Endodermal cell (in vitro differentiated cells): ENCODE measurements around the gene TXNDC12. TPM values are rescaled to one million over a fixed set of nuclear protein-coding genes. Genes with fewer than 3 reads are reported as not detected.

Experiments used
- DNase-seq: peaks from one replicate; pipeline ENCODE4 v3.0.0-alpha.2; 2017
- H3K27ac ChIP-seq: 2 replicates; pipeline ENCODE4 v1.5.1; 2013; ENCODE audit warnings: mild to moderate bottlenecking, low read depth, low read length, moderate library complexity
- H3K27me3 ChIP-seq: 2 replicates; pipeline ENCODE4 v1.6.1; 2013; ENCODE audit warnings: mild to moderate bottlenecking, low read length, moderate library complexity; ENCODE audit not compliant: insufficient read depth, control insufficient read depth, poor library complexity, severe bottlenecking
- H3K36me3 ChIP-seq: 2 replicates; pipeline ENCODE4 v1.7.0; 2013; ENCODE audit warnings: mild to moderate bottlenecking, low read length, moderate library complexity; ENCODE audit not compliant: control insufficient read depth, insufficient read depth
- H3K4me1 ChIP-seq: one replicate; pipeline ENCODE4 v1.7.0; 2013; ENCODE audit warnings: low read length; ENCODE audit not compliant: control insufficient read depth, insufficient read depth
- H3K4me3 ChIP-seq: 2 replicates; pipeline ENCODE4 v1.5.1; 2013; ENCODE audit warnings: mild to moderate bottlenecking, low read length, moderate library complexity
- H3K9ac ChIP-seq: 2 replicates; pipeline ENCODE4 v1.6.1; 2013; ENCODE audit warnings: mild to moderate bottlenecking, low read length, moderate library complexity; ENCODE audit not compliant: poor library complexity, severe bottlenecking; ENCODE audit errors: extremely low read depth
- H3K9me3 ChIP-seq: 2 replicates; pipeline ENCODE4 v1.6.1; 2013; ENCODE audit warnings: mild to moderate bottlenecking, low read length, moderate library complexity; ENCODE audit not compliant: control insufficient read depth
- H3K27ac Mint-ChIP-seq: 2 replicates; pipeline ENCODE4 v1.8.0; 2020; ENCODE audit warnings: mixed read lengths
- H3K27me3 Mint-ChIP-seq: 2 replicates; pipeline ENCODE4 v1.8.0; 2021; ENCODE audit warnings: mild to moderate bottlenecking, mixed read lengths; ENCODE audit not compliant: insufficient read depth
- H3K36me3 Mint-ChIP-seq: 2 replicates; pipeline ENCODE4 v1.8.0; 2020; ENCODE audit warnings: low read depth, mixed read lengths
- H3K4me1 Mint-ChIP-seq: 2 replicates; pipeline ENCODE4 v1.8.0; 2020; ENCODE audit warnings: mixed read lengths
- H3K4me3 Mint-ChIP-seq: 2 replicates; pipeline ENCODE4 v1.8.0; 2020; ENCODE audit warnings: mild to moderate bottlenecking, moderate library complexity, mixed read lengths
- H3K9me3 Mint-ChIP-seq: 2 replicates; pipeline ENCODE4 v1.8.0; 2020; ENCODE audit warnings: mild to moderate bottlenecking, mixed read lengths
- WGBS, 2 experiments: methylation state at CpG; one replicate each; pipeline versions ENCODE4 v1.1.5 to v1.1.7; 2013; ENCODE audit warnings: missing lambda C conversion rate in 2 of 2, mixed read lengths in 1 of 2; ENCODE audit not compliant: insufficient coverage in 1 of 2, insufficient read length in 1 of 2; 5-methylcytosine and 5-hydroxymethylcytosine counted together
- total RNA-seq, 2 donors: library from RNA; stranded (reverse); fragmentation: NEBNext Ultra II Directional in 1 of 2; extraction: Animal tissue kit (Norgen Biotek cat#: 25700) in 1 of 2; gene quantifications; 2 replicates in 1 of 2; 3 replicates in 1 of 2; pipeline ENCODE4 v1.2.1, GENCODE V29; 2021
- TF ChIP-seq, protein P1 (sequence below): fragments of 200-600 bp; sonication (generic); conservative IDR thresholded peaks from 2 replicates; pipeline ENCODE4 v1.5.0; 2021; ENCODE audit warnings: antibody characterized with exemption, mild to moderate bottlenecking

Gene TXNDC12
- total RNA-seq, 2 donors from 2014 or later, result 77.2 to 99.6 TPM

DNA sequence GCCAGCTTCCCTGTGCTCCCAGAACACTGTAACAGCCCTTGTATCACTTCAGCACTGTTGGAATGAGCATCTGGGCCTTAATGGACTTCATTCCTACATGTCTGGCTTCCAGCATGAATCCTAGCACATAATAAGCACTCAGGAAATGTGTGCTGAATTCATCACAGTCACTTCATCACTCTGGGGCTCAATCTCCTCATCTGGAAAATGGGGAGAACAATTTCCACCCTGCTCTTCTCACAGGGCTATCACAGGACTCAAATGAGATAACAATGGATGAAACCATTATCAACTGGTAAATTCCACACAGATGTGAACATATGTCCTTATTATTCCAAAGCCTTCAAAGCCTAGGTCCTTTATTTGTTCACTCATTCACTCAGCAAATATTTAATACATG is 76.9 kb downstream of the TXNDC12 start:
- Mint-ChIP-seq H3K4me3 (no peak overlapping the region), H3K27me3 (no peaks in the 10 kb centered on the region), H3K9me3 (no peaks in the 10 kb centered on the region), H3K4me1 (peaks cover 24% of the 10 kb centered on the region), H3K36me3 (peaks cover 54% of the 10 kb centered on the region), H3K27ac (no peak overlapping the region)
- TF ChIP-seq, protein P1, sequence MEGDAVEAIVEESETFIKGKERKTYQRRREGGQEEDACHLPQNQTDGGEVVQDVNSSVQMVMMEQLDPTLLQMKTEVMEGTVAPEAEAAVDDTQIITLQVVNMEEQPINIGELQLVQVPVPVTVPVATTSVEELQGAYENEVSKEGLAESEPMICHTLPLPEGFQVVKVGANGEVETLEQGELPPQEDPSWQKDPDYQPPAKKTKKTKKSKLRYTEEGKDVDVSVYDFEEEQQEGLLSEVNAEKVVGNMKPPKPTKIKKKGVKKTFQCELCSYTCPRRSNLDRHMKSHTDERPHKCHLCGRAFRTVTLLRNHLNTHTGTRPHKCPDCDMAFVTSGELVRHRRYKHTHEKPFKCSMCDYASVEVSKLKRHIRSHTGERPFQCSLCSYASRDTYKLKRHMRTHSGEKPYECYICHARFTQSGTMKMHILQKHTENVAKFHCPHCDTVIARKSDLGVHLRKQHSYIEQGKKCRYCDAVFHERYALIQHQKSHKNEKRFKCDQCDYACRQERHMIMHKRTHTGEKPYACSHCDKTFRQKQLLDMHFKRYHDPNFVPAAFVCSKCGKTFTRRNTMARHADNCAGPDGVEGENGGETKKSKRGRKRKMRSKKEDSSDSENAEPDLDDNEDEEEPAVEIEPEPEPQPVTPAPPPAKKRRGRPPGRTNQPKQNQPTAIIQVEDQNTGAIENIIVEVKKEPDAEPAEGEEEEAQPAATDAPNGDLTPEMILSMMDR, result no peak
- Histone ChIP-seq H3K4me3 (no peak overlapping the region), H3K9me3 (no peaks in the 10 kb centered on the region), H3K4me1 (peaks cover 12% of the 10 kb centered on the region), H3K27me3 (no peaks in the 10 kb centered on the region), H3K36me3 (peaks cover 32% of the 10 kb centered on the region), H3K27ac (no peak overlapping the region), H3K9ac (no peak overlapping the region)
- DNase-seq, result no peak

DNA sequence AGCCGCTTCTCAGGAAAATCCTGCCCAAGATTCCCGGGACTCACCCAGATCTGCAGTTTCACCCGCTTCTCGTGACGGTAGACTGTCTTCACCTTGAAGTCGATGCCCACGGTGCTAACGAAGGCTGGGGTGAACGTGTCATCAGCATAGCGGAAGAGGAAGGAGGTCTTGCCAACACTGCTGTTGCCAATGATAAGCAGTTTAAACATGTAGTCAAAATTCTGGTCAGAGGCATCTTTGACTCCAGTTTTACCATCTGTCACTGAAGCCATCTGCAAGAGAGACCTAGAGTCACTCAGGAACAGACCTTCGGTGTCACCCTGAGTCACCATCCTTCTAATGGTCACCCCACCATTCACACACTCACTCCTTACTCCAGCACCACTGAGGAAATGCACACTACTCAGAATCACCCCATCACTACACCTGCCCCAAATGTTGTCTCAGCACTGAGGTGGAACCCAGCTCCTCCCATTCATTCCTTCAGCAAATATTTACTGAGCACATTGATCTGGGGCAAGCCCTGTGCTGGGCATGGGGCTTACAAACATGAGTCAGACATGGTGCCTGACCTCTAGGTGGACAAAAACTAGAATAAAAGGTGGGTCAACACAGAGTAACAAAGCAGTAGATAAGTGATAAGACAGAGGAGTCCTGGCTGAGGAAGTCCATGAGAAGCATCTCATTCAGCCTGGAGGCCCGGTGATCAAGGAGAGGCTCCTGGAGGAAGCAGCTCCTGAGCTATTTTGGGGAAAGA is 78.0 kb downstream of the TXNDC12 start:
- Histone ChIP-seq H3K27me3 (no peaks in the 10 kb centered on the region), H3K36me3 (peaks cover 40% of the 10 kb centered on the region), H3K9me3 (no peaks in the 10 kb centered on the region), H3K9ac (no peak overlapping the region), H3K4me3 (no peak overlapping the region), H3K4me1 (peaks cover 12% of the 10 kb centered on the region), H3K27ac (no peak overlapping the region)
- peaks cover 24% of the 10 kb centered on the region for H3K4me1 Mint-ChIP-seq
- TF ChIP-seq, protein P1, result no peak
- 91 to 93% methylated on average over 11 to 12 of the region's 12 CpGs for WGBS, 2 experiments
- H3K4me3 Mint-ChIP-seq, result no peak overlapping the region
- no peak for DNase-seq
- peak overlapping the region; percentile 3 for H3K27ac Mint-ChIP-seq
- H3K36me3 Mint-ChIP-seq, result peaks cover 58% of the 10 kb centered on the region
- H3K9me3 Mint-ChIP-seq, result no peaks in the 10 kb centered on the region
- no peaks in the 10 kb centered on the region for H3K27me3 Mint-ChIP-seq

DNA sequence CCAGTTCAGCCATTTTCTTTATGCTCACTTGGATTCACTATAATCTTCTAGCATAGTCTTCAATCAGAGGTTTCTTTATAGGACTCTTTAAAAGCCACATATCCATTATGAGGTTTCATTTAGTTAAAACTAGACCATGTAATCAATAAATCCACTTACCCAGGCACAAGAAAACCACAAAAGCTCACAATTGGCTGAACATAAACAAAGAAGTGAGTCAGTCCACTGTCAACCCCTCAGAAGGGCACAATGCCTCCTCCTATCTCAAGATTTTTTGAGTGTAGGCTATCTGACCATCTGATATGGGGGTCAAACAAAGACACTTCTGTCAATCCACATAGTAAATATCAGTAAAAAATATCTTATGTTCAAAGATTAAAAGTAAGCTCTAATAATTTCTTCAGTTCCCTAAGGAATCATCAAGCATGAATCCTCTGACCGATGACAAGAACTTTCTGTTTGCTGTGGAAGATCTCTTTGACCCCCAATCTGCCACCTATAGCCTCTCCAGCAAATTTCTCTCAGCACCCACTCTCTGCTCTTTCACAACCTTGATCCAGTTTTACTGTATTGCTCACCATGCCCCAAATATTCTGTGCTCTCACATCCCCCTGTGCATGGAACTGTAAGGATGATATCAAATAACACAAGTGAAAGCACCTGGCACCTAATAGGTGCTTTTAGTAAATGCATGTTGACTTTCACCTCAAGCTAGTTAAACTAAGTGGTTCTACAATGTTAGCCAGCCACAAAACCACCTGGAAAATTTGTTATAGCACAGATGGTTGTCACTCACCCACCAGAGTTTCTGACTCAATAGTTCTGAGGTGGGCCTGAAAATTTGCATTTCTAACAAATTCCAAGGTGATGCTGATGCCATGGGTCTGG is 81.2 kb downstream of the TXNDC12 start:
- H3K36me3 ChIP-seq, result peaks cover 60% of the 10 kb centered on the region
- no peaks in the 10 kb centered on the region for H3K9me3 Mint-ChIP-seq

More for the DNA sequence above, 81.2 kb downstream of the TXNDC12 start:
- WGBS, 2 experiments, result 73 to 95% methylated on average over 1 of the region's 1 CpG
- Histone ChIP-seq H3K9ac (no peak overlapping the region), H3K4me1 (peaks cover 21% of the 10 kb centered on the region), H3K4me3 (peak overlapping the region; percentile 12), H3K9me3 (no peaks in the 10 kb centered on the region), H3K27me3 (no peaks in the 10 kb centered on the region), H3K27ac (no peak overlapping the region)
- H3K4me3 Mint-ChIP-seq, result no peak overlapping the region
- H3K4me1 Mint-ChIP-seq, result peaks cover 42% of the 10 kb centered on the region
- H3K27ac Mint-ChIP-seq, result no peak overlapping the region
- no peak for DNase-seq
- TF ChIP-seq, protein P1, result no peak
- H3K36me3 Mint-ChIP-seq, result peaks cover 72% of the 10 kb centered on the region
- H3K27me3 Mint-ChIP-seq, result no peaks in the 10 kb centered on the region

Other genes starting within 250 kb of the TXNDC12 start
- 100 to 1,000 TPM; 160 to 202 TPM for gene NRDC, start 176.5 kb downstream of the TXNDC12 start, total RNA-seq
- gene RAB3B, start 64.5 kb downstream of the TXNDC12 start, total RNA-seq, result 10 to 100 TPM; 58.1 to 66.0 TPM
- gene KTI12, start 21.4 kb downstream of the TXNDC12 start, total RNA-seq, result 1 to 10 TPM; 7.3 to 9.2 TPM
- 10 to 100 TPM; 77.6 to 95.1 TPM for gene BTF3L4, start 1.1 kb upstream of the TXNDC12 start, total RNA-seq
- 10 to 100 TPM; 34.3 to 40.5 TPM for gene ZFYVE9, start 86.9 kb upstream of the TXNDC12 start, total RNA-seq